ENCODE measurements around the gene PTPRT. TPM values are rescaled to one million over a fixed set of nuclear protein-coding genes. Genes with fewer than 3 reads are reported as not detected.

PTPRT gene
- total and polyA plus RNA-seq, 9 donors: under 0.01 to 3.2 (median 0.22) TPM; not detected in 1

DNA sequence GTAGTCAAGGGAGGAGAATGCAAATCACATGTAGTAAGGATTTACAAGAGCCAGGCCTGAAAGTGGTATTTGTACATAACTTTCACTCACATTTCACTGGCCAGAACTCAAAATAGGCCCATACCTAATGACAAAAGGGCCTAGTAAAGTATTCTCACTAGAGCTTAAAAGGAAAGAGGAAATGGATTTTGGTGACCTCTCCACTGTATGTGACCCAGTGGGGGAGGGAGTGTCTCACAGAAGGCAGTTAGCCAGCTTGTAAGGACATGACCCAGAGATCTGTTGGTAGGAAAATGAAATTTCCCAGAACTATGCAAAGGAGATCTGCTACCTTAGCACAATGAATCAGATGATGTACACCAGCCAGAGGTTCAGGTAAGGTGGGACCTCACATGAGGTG lies 124.4 kb downstream of the PTPRT start:
- Histone ChIP-seq H3K4me3 (no peak overlapping the region), H3K27ac (no peak overlapping the region), H3K9me3 (no peaks in the 10 kb centered on the region), H3K4me1 (ENCODE audit: insufficient read depth) (no peaks in the 10 kb centered on the region), H3K36me3 (no peaks in the 10 kb centered on the region), H3K27me3 (no peaks in the 10 kb centered on the region)
- no peak for TF ChIP-seq POLR2A (IDR thresholded peaks at IDR 0.05)
- TF ChIP-seq EP300 (IDR thresholded peaks at IDR 0.05): no peak
- no peak for DNase-seq
- intact Hi-C loops (cut with DNase I): no loop called here

GRCh38 chr20:43058077-43058476 lies 131.6 kb downstream of the PTPRT start:
- Histone ChIP-seq H3K4me1 (ENCODE audit: insufficient read depth) (no peaks in the 10 kb centered on the region), H3K4me3 (no peak overlapping the region), H3K36me3 (no peaks in the 10 kb centered on the region), H3K9me3 (no peaks in the 10 kb centered on the region), H3K27ac (no peak overlapping the region), H3K27me3 (no peaks in the 10 kb centered on the region)
- intact Hi-C loops (cut with DNase I): no loop called here
- DNase-seq: no peak
- TF ChIP-seq POLR2A (IDR thresholded peaks at IDR 0.05) (no peak), CTCF (IDR thresholded peaks at IDR 0.05) (no peak), EP300 (IDR thresholded peaks at IDR 0.05) (no peak)
- 68 to 92% (median 78%) methylated on average over 1 of the region's 1 CpG for WGBS, 3 donors

DNA sequence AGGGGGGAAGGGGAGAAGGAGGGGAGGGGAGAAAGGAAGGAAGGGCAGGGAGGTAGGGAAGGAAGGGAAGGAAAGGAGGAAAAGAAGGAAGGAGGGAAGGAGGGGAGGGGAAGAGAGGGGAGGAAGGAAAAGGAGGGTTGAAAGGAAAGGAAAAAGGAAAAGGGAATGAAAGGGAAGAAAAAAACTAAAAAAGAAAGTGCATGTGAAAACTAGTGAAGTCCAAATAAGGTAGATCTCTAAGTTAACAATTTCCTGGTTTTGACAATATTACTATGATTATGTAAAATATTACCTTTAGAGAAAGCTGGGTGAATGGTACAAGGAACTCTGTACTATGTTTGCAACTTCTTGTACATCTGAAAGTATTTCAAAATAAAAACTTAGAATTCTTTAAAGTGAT lies 132.4 kb downstream of the PTPRT start:
- TF ChIP-seq CTCF (IDR thresholded peaks at IDR 0.05): no peak
- no peak for TF ChIP-seq POLR2A (IDR thresholded peaks at IDR 0.05)
- TF ChIP-seq EP300 (IDR thresholded peaks at IDR 0.05): no peak
- Histone ChIP-seq H3K36me3 (no peaks in the 10 kb centered on the region), H3K27me3 (no peaks in the 10 kb centered on the region), H3K4me3 (no peak overlapping the region), H3K4me1 (ENCODE audit: insufficient read depth) (no peaks in the 10 kb centered on the region), H3K27ac (no peak overlapping the region), H3K9me3 (no peaks in the 10 kb centered on the region)
- intact Hi-C loops (cut with DNase I): no loop called here
- no peak for DNase-seq

DNA sequence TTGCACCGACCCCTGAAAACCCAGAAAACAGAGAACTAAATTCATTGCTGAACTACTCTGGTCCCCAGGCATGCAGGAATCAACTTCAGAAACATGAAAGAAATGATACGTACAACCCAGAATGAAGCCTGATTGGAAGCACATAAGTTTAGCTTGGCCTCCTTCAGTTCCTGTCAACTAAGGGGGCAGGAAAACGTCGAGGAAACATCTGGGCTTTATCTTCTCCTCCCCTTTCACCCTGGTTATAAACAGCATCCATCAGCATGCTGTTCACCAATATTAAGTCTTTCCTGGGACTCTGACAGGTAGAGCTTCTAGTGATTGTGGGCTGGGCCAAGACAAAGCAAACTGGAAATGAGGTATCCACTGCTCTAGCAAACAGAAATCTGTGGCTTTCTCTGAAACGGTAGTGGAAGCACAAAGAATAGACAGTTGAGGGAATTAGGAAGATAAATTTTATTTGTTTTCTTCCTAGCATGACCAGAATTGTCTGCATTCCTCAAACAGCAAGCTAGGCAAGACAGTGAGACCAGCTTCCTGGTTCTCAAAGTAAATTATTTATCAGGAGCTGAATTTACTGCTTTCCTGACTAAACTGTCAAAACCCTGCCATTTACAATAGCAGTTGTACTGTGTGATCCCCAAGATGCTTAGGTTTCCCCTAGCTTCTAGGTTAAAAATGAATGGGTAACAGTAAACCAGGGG lies 134.4 kb downstream of the PTPRT start:
- H3K27ac ChIP-seq: no peak overlapping the region
- no peak for DNase-seq
- H3K27me3 ChIP-seq: no peaks in the 10 kb centered on the region
- no peaks in the 10 kb centered on the region for H3K4me1 ChIP-seq (ENCODE audit: insufficient read depth)
- intact Hi-C loops (cut with DNase I): no loop called here
- no peaks in the 10 kb centered on the region for H3K9me3 ChIP-seq
- no peak overlapping the region for H3K4me3 ChIP-seq
- WGBS, 3 donors: 20 to 31% (median 25%) methylated on average over 5 of the region's 5 CpGs
- TF ChIP-seq CTCF (IDR thresholded peaks at IDR 0.05) (no peak), POLR2A (IDR thresholded peaks at IDR 0.05) (no peak), EP300 (IDR thresholded peaks at IDR 0.05) (no peak)
- H3K36me3 ChIP-seq: no peaks in the 10 kb centered on the region

DNA sequence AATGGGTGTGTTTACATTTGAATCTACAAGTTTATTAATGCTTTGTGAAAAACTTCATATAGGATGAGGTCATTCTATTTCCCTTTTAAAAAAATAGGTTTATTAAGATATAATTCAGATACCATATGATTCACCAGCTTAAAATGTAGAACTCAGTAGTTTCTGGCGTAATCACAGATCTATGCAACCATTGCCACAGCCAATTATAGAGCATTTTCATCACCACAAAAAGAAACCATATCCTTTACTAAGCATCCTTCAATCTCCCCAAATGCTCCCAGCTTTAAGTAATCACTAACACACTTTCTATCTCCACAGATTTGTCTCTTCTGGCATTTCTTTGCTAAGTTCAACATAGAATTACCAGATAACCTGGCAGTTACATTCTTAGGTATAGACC lies 137.2 kb downstream of the PTPRT start:
- TF ChIP-seq POLR2A (IDR thresholded peaks at IDR 0.05): no peak
- TF ChIP-seq EP300 (IDR thresholded peaks at IDR 0.05): no peak
- TF ChIP-seq CTCF (IDR thresholded peaks at IDR 0.05): no peak
- 71 to 90% (median 81%) methylated on average over 1 of the region's 1 CpG for WGBS, 3 donors
- no peaks in the 10 kb centered on the region for H3K36me3 ChIP-seq
- intact Hi-C loops (cut with DNase I): no loop called here
- no peaks in the 10 kb centered on the region for H3K4me1 ChIP-seq (ENCODE audit: insufficient read depth)
- H3K9me3 ChIP-seq: no peaks in the 10 kb centered on the region
- no peak overlapping the region for H3K27ac ChIP-seq
- H3K27me3 ChIP-seq: no peaks in the 10 kb centered on the region
- no peak for DNase-seq
- no peak overlapping the region for H3K4me3 ChIP-seq

Measured in ovary (tissue), 9 donors.